ENCODE results near the gene CEACAM1. TPM values are rescaled to one million over a fixed set of nuclear protein-coding genes. Genes with fewer than 3 reads are reported as not detected.

Gene CEACAM1
- total and polyA plus RNA-seq, 8 donors = 5.6 to 24.0 (median 7.3) TPM

- no peak overlapping the region for H3K4me3 ChIP-seq
- peaks cover 0 to 14% of the 10 kb centered on the region in 2 donors for H3K9me3 ChIP-seq
- TF ChIP-seq CTCF (IDR thresholded peaks at IDR 0.05) = no peak
- H3K27me3 ChIP-seq = peaks cover 0 to 76% of the 10 kb centered on the region in 2 donors
- intact Hi-C loops (cut with DNase I) = no loop called here
- no peak overlapping the region for H3K27ac ChIP-seq
- H3K36me3 ChIP-seq = no peaks in the 10 kb centered on the region
- ATAC-seq = no peak
- no peak for DNase-seq
- peaks cover 0 to 13% of the 10 kb centered on the region in 2 donors for H3K4me1 ChIP-seq
Measured at GRCh38 chr19:42548552-42548951, 20.3 kb upstream of the CEACAM1 start.

- peaks cover 0 to 14% of the 10 kb centered on the region in 2 donors for H3K9me3 ChIP-seq
Measured at GRCh38 chr19:42547929-42548328, 19.6 kb upstream of the CEACAM1 start.

GRCh38 chr19:42546831-42547500 lies 18.7 kb upstream of the CEACAM1 start:
- DNase-seq (no peak), ATAC-seq (no peak)
- no peaks in the 10 kb centered on the region for H3K4me1 ChIP-seq
- intact Hi-C loops (cut with DNase I) = no loop called here
- H3K4me3 ChIP-seq = no peak overlapping the region
- H3K27me3 ChIP-seq = peaks cover 0 to 82% of the 10 kb centered on the region in 2 donors
- H3K27ac ChIP-seq = no peak overlapping the region
- H3K36me3 ChIP-seq = no peaks in the 10 kb centered on the region
- H3K9me3 ChIP-seq = peaks cover 0 to 14% of the 10 kb centered on the region in 2 donors
- no peak for TF ChIP-seq CTCF (IDR thresholded peaks at IDR 0.05)

More at GRCh38 chr19:42547929-42548328, 19.6 kb upstream of the CEACAM1 start:
- Histone ChIP-seq H3K27ac (no peak overlapping the region), H3K27me3 (peaks cover 0 to 80% of the 10 kb centered on the region in 2 donors), H3K4me3 (no peak overlapping the region), H3K36me3 (no peaks in the 10 kb centered on the region), H3K4me1 (peaks cover 0 to 7% of the 10 kb centered on the region in 2 donors)
- no peak for TF ChIP-seq CTCF (IDR thresholded peaks at IDR 0.05)
- ATAC-seq (no peak), DNase-seq (no peak)
- intact Hi-C loops (cut with DNase I) = no loop called here

GRCh38 chr19:42544146-42544545 lies 15.9 kb upstream of the CEACAM1 start:
- intact Hi-C loops (cut with DNase I) = no loop called here
- peaks cover 0 to 59% of the 10 kb centered on the region in 2 donors for H3K27me3 ChIP-seq
- H3K27ac ChIP-seq = no peak overlapping the region
- ATAC-seq = no peak
- no peak for TF ChIP-seq CTCF (IDR thresholded peaks at IDR 0.05)
- peaks cover 0 to 3% of the 10 kb centered on the region in 2 donors for H3K9me3 ChIP-seq
- no peak overlapping the region for H3K4me3 ChIP-seq
- DNase-seq = no peak
- H3K36me3 ChIP-seq = no peaks in the 10 kb centered on the region
- H3K4me1 ChIP-seq = peaks cover 0 to 6% of the 10 kb centered on the region in 2 donors

- no peaks in the 10 kb centered on the region for H3K9me3 ChIP-seq
- peaks cover 0 to 45% of the 10 kb centered on the region in 2 donors for H3K27me3 ChIP-seq
- DNase-seq = no peak
- no peak for ATAC-seq
- no peaks in the 10 kb centered on the region for H3K36me3 ChIP-seq
- no peak overlapping the region for H3K27ac ChIP-seq
- no peak for TF ChIP-seq CTCF (IDR thresholded peaks at IDR 0.05)
- intact Hi-C loops (cut with DNase I) = no loop called here
- H3K4me1 ChIP-seq = peaks cover 0 to 6% of the 10 kb centered on the region in 2 donors
- no peak overlapping the region for H3K4me3 ChIP-seq
Measured at GRCh38 chr19:42542791-42543190, 14.5 kb upstream of the CEACAM1 start.

All from left lung (tissue), 10 donors.